DND-41 (cell line): ENCODE data around the gene TBPL2.

Source experiments
- CTCF ChIP-seq: IDR thresholded peaks from 2 replicates; pipeline ENCODE4 v1.5.1; 2012; ENCODE audit warnings: borderline replicate concordance, low read length, moderate library complexity, mild to moderate bottlenecking; ENCODE audit not compliant: poor library complexity, severe bottlenecking; ENCODE audit errors: extremely low read depth
- EZH2 ChIP-seq: IDR thresholded peaks from 3 replicates; pipeline ENCODE4 v1.6.1; 2012; ENCODE audit warnings: borderline replicate concordance, low read depth, mild to moderate bottlenecking, moderate library complexity, low read length, inconsistent platforms; ENCODE audit not compliant: severe bottlenecking

GRCh38 chr14:55451950-55452349 lies 11.5 kb upstream of the TBPL2 start:
- TF ChIP-seq CTCF (no peak), EZH2 (no peak)
